Measurements from ENCODE around the gene SLC16A4. TPM values are rescaled to one million over a fixed set of nuclear protein-coding genes. Genes with fewer than 3 reads are reported as not detected.
"Not testable (repeated sequence)": the region's sequence is repeated elsewhere in the genome, so short reads cannot be mapped to it uniquely, and the experiment has no call there.

Gene SLC16A4
- total RNA-seq, 1 donor from 2014 or later: 6.4 TPM

- H3K9me3 ChIP-seq: no peaks in the 10 kb centered on the region
- H3K36me3 ChIP-seq: no peaks in the 10 kb centered on the region
- no peak overlapping the region for H3K27ac ChIP-seq
- DNase-seq (ENCODE audit: extremely low spot score in 2 of 2): no peak
- TF ChIP-seq POLR2A (IDR thresholded peaks at IDR 0.05) (no peak), CTCF (IDR thresholded peaks at IDR 0.05) (no peak), POLR2AphosphoS5 (IDR thresholded peaks at IDR 0.05; ENCODE audit: insufficient read depth in 1 of 2, low read depth in 1 of 2) (no peak)
- no peaks in the 10 kb centered on the region for H3K27me3 ChIP-seq
- no peak overlapping the region for H3K4me3 ChIP-seq
- no peaks in the 10 kb centered on the region for H3K4me1 ChIP-seq
- intact Hi-C loops (cut with DNase I): no loop called here
Measured at GRCh38 chr1:110420023-110420662, 29.3 kb upstream of the SLC16A4 start.

GRCh38 chr1:110418729-110419128 lies 27.9 kb upstream of the SLC16A4 start:
- no peaks in the 10 kb centered on the region for H3K27me3 ChIP-seq
- no peak for DNase-seq (ENCODE audit: extremely low spot score in 2 of 2)
- no peak for TF ChIP-seq CTCF (IDR thresholded peaks at IDR 0.05)
- no peak for TF ChIP-seq POLR2A (IDR thresholded peaks at IDR 0.05)
- TF ChIP-seq POLR2AphosphoS5 (IDR thresholded peaks at IDR 0.05; ENCODE audit: insufficient read depth in 1 of 2, low read depth in 1 of 2): no peak
- H3K27ac ChIP-seq: no peak overlapping the region
- H3K9me3 ChIP-seq: no peaks in the 10 kb centered on the region
- H3K36me3 ChIP-seq: no peaks in the 10 kb centered on the region
- H3K4me3 ChIP-seq: no peak overlapping the region
- intact Hi-C loops (cut with DNase I): no loop called here
- no peaks in the 10 kb centered on the region for H3K4me1 ChIP-seq

GRCh38 chr1:110413045-110413444 lies 22.2 kb upstream of the SLC16A4 start:
- intact Hi-C loops (cut with DNase I): not testable (repeated sequence)

GRCh38 chr1:110412576-110412975 lies 21.8 kb upstream of the SLC16A4 start:
- no peak for DNase-seq (ENCODE audit: extremely low spot score in 2 of 2)
- Histone ChIP-seq H3K9me3 (no peaks in the 10 kb centered on the region), H3K4me1 (peaks cover 10% of the 10 kb centered on the region), H3K36me3 (no peaks in the 10 kb centered on the region), H3K27me3 (no peaks in the 10 kb centered on the region), H3K4me3 (no peak overlapping the region), H3K27ac (no peak overlapping the region)
- TF ChIP-seq POLR2AphosphoS5 (IDR thresholded peaks at IDR 0.05; ENCODE audit: insufficient read depth in 1 of 2, low read depth in 1 of 2) (no peak), CTCF (IDR thresholded peaks at IDR 0.05) (peak; percentile 51 to 84 (median 64))
- intact Hi-C loops (cut with DNase I): no loop called here

More at GRCh38 chr1:110413045-110413444, 22.2 kb upstream of the SLC16A4 start:
- not testable (repeated sequence) for H3K36me3 ChIP-seq; DNase-seq (ENCODE audit: extremely low spot score in 2 of 2); H3K4me1 ChIP-seq; H3K9me3 ChIP-seq; H3K27ac ChIP-seq; H3K27me3 ChIP-seq; H3K4me3 ChIP-seq

GRCh38 chr1:110411173-110411735 lies 20.4 kb upstream of the SLC16A4 start:
- DNase-seq (ENCODE audit: extremely low spot score in 2 of 2): no peak
- no peak overlapping the region for H3K4me3 ChIP-seq
- intact Hi-C loops (cut with DNase I): no loop called here
- no peaks in the 10 kb centered on the region for H3K36me3 ChIP-seq
- H3K27me3 ChIP-seq: no peaks in the 10 kb centered on the region
- TF ChIP-seq POLR2AphosphoS5 (IDR thresholded peaks at IDR 0.05; ENCODE audit: insufficient read depth in 1 of 2, low read depth in 1 of 2) (no peak), CTCF (IDR thresholded peaks at IDR 0.05) (no peak), POLR2A (IDR thresholded peaks at IDR 0.05) (no peak)
- peaks cover 17% of the 10 kb centered on the region for H3K4me1 ChIP-seq
- H3K27ac ChIP-seq: no peak overlapping the region
- no peaks in the 10 kb centered on the region for H3K9me3 ChIP-seq

Data from vagina (tissue), 2 donors.